ENCODE measurements around the gene SNAPIN. TPM values are rescaled to one million over a fixed set of nuclear protein-coding genes. Genes with fewer than 3 reads are reported as not detected.
A peak's percentile ranks its signal among the peaks of the same experiment; 100 is the strongest.

SNAPIN gene
- total RNA-seq, 1 donor from 2014 or later = 23.6 TPM

DNA sequence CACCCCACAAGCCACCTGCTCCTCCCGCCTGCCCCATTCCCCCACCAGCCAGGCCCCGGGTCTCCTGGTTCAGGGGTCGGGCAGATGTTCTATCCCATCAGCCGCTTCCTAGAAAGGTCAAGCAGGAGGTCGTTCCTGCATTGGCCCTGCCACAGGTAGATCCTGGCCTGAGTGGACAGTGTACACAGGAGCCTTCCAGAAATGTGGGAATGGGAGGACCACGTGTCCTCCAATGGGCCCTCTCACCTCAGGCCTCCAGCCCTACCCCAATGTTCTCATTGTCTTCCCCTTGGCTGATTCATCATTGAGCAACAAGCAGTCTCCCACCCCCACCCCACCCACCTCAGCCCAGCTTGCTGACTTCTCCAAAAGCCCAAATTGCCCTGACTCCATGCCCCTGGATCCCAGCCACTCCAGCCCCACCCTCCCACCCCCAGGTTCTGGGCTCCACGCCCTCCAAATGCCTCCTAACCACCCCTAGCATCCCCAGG lies 47.6 kb upstream of the SNAPIN start:
- DNase-seq (ENCODE audit: low spot score) = no peak
- no peaks in the 10 kb centered on the region for H3K9me3 Mint-ChIP-seq (ENCODE audit: unreplicated experiment)
- TF ChIP-seq, protein P1, sequence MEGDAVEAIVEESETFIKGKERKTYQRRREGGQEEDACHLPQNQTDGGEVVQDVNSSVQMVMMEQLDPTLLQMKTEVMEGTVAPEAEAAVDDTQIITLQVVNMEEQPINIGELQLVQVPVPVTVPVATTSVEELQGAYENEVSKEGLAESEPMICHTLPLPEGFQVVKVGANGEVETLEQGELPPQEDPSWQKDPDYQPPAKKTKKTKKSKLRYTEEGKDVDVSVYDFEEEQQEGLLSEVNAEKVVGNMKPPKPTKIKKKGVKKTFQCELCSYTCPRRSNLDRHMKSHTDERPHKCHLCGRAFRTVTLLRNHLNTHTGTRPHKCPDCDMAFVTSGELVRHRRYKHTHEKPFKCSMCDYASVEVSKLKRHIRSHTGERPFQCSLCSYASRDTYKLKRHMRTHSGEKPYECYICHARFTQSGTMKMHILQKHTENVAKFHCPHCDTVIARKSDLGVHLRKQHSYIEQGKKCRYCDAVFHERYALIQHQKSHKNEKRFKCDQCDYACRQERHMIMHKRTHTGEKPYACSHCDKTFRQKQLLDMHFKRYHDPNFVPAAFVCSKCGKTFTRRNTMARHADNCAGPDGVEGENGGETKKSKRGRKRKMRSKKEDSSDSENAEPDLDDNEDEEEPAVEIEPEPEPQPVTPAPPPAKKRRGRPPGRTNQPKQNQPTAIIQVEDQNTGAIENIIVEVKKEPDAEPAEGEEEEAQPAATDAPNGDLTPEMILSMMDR (IDR thresholded peaks at IDR 0.05; ENCODE audit: unreplicated experiment) = no peak
- peak overlapping the region; percentile 58 for H3K27ac Mint-ChIP-seq (ENCODE audit: unreplicated experiment)
- peak overlapping the region; percentile 84 for H3K4me3 Mint-ChIP-seq (ENCODE audit: unreplicated experiment)
- H3K36me3 Mint-ChIP-seq (ENCODE audit: low read depth, unreplicated experiment) = peaks cover 11% of the 10 kb centered on the region
- H3K27me3 Mint-ChIP-seq (ENCODE audit: unreplicated experiment) = peaks cover 16% of the 10 kb centered on the region
- peaks cover 56% of the 10 kb centered on the region for H3K4me1 Mint-ChIP-seq (ENCODE audit: unreplicated experiment)

- peak overlapping the region; percentile 84 for H3K4me3 Mint-ChIP-seq (ENCODE audit: unreplicated experiment)
- H3K36me3 Mint-ChIP-seq (ENCODE audit: low read depth, unreplicated experiment) = peaks cover 10% of the 10 kb centered on the region
- peaks cover 21% of the 10 kb centered on the region for H3K27me3 Mint-ChIP-seq (ENCODE audit: unreplicated experiment)
- H3K4me1 Mint-ChIP-seq (ENCODE audit: unreplicated experiment) = peaks cover 56% of the 10 kb centered on the region
- H3K27ac Mint-ChIP-seq (ENCODE audit: unreplicated experiment) = peak overlapping the region; percentile 58
- TF ChIP-seq, protein P1 (IDR thresholded peaks at IDR 0.05; ENCODE audit: unreplicated experiment) = no peak
- H3K9me3 Mint-ChIP-seq (ENCODE audit: unreplicated experiment) = no peaks in the 10 kb centered on the region
- no peak for DNase-seq (ENCODE audit: low spot score)
These were observed 47.1 kb upstream of the SNAPIN start for GRCh38 chr1:153611356-153611755.

- peaks cover 47% of the 10 kb centered on the region for H3K4me1 Mint-ChIP-seq (ENCODE audit: unreplicated experiment)
- TF ChIP-seq, protein P1 (IDR thresholded peaks at IDR 0.05; ENCODE audit: unreplicated experiment) = no peak
- DNase-seq (ENCODE audit: low spot score) = no peak
- H3K27me3 Mint-ChIP-seq (ENCODE audit: unreplicated experiment) = peaks cover 21% of the 10 kb centered on the region
- peak overlapping the region; percentile 84 for H3K4me3 Mint-ChIP-seq (ENCODE audit: unreplicated experiment)
- no peaks in the 10 kb centered on the region for H3K9me3 Mint-ChIP-seq (ENCODE audit: unreplicated experiment)
- H3K27ac Mint-ChIP-seq (ENCODE audit: unreplicated experiment) = peak overlapping the region; percentile 58
- H3K36me3 Mint-ChIP-seq (ENCODE audit: low read depth, unreplicated experiment) = peaks cover 8% of the 10 kb centered on the region
These were observed 46.3 kb upstream of the SNAPIN start for GRCh38 chr1:153612111-153612754.

GRCh38 chr1:153612755-153613331 lies 45.7 kb upstream of the SNAPIN start, which contains the start of gene S100A16:
S100A16 (minus strand) TSS chr1:153613137; CDS start chr1:153608151, 4,986 bp downstream.
- Mint-ChIP-seq H3K9me3 (ENCODE audit: unreplicated experiment) (no peaks in the 10 kb centered on the region), H3K36me3 (ENCODE audit: low read depth, unreplicated experiment) (peaks cover 8% of the 10 kb centered on the region), H3K27me3 (ENCODE audit: unreplicated experiment) (peaks cover 21% of the 10 kb centered on the region), H3K4me1 (ENCODE audit: unreplicated experiment) (peaks cover 43% of the 10 kb centered on the region), H3K27ac (ENCODE audit: unreplicated experiment) (no peak within 1 kb of the TSS), H3K4me3 (ENCODE audit: unreplicated experiment) (no peak within 1 kb of the TSS)
- TF ChIP-seq, protein P1 (IDR thresholded peaks at IDR 0.05; ENCODE audit: unreplicated experiment) = no peak
- DNase-seq (ENCODE audit: low spot score) = no peak

DNA sequence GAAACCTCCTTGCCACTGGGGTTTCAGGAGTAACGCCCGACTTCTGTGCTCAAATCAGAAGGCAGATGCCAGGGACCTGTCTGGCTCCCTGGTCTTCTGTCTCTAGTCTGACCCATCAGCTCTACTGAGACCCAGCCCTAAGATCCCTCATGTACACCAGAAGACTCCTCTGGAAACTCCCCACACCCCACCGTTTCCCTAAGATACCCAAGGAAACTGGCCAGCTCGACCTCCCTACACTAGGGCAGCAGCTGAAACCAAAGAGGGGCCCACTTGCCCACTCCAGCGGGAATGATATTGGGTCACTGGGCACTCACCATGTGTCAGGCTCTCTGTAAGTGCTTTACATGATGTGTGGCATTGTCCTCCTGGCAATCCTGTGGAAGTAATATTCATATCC lies 45.1 kb upstream of the SNAPIN start:
- Mint-ChIP-seq H3K36me3 (ENCODE audit: low read depth, unreplicated experiment) (peaks cover 8% of the 10 kb centered on the region), H3K4me1 (ENCODE audit: unreplicated experiment) (peaks cover 38% of the 10 kb centered on the region), H3K4me3 (ENCODE audit: unreplicated experiment) (no peak overlapping the region), H3K27me3 (ENCODE audit: unreplicated experiment) (peaks cover 25% of the 10 kb centered on the region), H3K27ac (ENCODE audit: unreplicated experiment) (no peak overlapping the region), H3K9me3 (ENCODE audit: unreplicated experiment) (no peaks in the 10 kb centered on the region)
- DNase-seq (ENCODE audit: low spot score) = no peak
- TF ChIP-seq, protein P1 (IDR thresholded peaks at IDR 0.05; ENCODE audit: unreplicated experiment) = no peak

Measured in endothelial cell (in vitro differentiated cells).